IPS DF 6.9 (cell line): ENCODE data around the gene FLOT2.
"Not testable (repeated sequence)": the region's sequence is repeated elsewhere in the genome, so short reads cannot be mapped to it uniquely, and the experiment has no call there.

ENCODE experiments used
- DNase-seq: peaks from one replicate; pipeline ENCODE4 v3.0.0-alpha.2; 2013; ENCODE audit warnings: low read depth, low spot score
- H3K27ac ChIP-seq: one replicate; pipeline ENCODE4 v1.5.1; 2013; ENCODE audit warnings: low read length, control low read depth
- H3K27me3 ChIP-seq: 2 replicates; pipeline ENCODE4 v1.6.1; 2013; ENCODE audit warnings: mild to moderate bottlenecking, low read length; ENCODE audit not compliant: control insufficient read depth, insufficient read depth
- H3K36me3 ChIP-seq: 2 replicates; pipeline ENCODE4 v1.6.1; 2013; ENCODE audit warnings: low read length; ENCODE audit not compliant: control insufficient read depth, insufficient read depth
- H3K4me1 ChIP-seq: 2 replicates; pipeline ENCODE4 v1.6.1; 2013; ENCODE audit warnings: low read length; ENCODE audit not compliant: control insufficient read depth, insufficient read depth
- H3K4me3 ChIP-seq: 2 replicates; pipeline ENCODE4 v1.5.1; 2013; ENCODE audit warnings: mild to moderate bottlenecking, low read length
- H3K9me3 ChIP-seq: 2 replicates; pipeline ENCODE4 v1.6.1; 2013; ENCODE audit warnings: low read length, inconsistent platforms; ENCODE audit not compliant: control insufficient read depth, insufficient read depth
- WGBS: extraction: QIAGEN DNeasy Blood & Tissue Kit; methylation state at CpG from one replicate; pipeline ENCODE4 v1.1.7; 2013; ENCODE audit warnings: mixed read lengths, missing lambda C conversion rate; ENCODE audit not compliant: insufficient read length, insufficient coverage; 5-methylcytosine and 5-hydroxymethylcytosine counted together

Gene FLOT2

DNA sequence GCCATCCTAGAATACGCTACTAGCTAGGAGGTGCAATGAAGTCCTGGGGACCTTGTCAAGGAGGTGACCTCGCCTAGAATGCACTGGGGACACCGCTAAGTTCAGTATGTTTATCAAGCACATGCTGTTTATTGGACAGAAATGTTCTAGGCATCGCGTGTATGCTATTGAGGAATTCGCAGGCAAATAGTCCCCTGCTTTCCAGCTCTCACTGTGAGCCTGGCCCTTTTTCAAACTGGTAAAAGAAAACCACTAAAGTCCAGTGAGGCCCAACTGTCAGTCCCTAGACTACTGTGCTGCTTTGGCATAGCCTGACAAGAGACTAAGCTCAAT, 53.8 kb downstream of the FLOT2 start:
- WGBS: no CpG with 5 or more reads among the region's 6 CpGs
- no peak for DNase-seq
- H3K27ac ChIP-seq: no peak overlapping the region

GRCh38 chr17:28842282-28843012, 55.1 kb downstream of the FLOT2 start, which contains the start of gene FAM222B:
Gene FAM222B (minus strand): TSS chr17:28842790. CDS start chr17:28766667, 76,123 bp downstream.
- WGBS: no CpG with 5 or more reads among the region's 44 CpGs

More for the DNA sequence above, 53.8 kb downstream of the FLOT2 start:
- Histone ChIP-seq H3K27me3 (no peaks in the 10 kb centered on the region), H3K36me3 (no peaks in the 10 kb centered on the region), H3K9me3 (0 out of 2 replicates have a peak, but pooled peaks cover 1% of the 10 kb centered on the region), H3K4me3 (no peak overlapping the region), H3K4me1 (no peaks in the 10 kb centered on the region)

DNA sequence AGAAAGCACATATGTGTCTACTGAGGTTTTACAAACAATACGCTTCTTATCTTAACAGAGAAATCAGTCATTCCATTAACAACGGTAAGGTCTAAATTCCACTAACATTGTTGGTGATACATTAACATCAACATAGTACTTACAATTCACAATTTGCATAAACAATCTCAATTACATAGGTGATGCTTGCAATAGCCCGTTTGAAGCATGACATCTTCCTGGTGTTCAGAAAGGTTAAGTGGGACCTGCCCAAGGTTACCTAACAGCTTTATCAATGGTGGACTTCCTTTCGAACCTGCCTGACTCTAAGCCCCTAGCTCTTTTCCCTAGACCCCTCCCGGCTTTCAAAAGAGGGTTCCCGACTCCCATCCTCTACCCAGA, 55.6 kb downstream of the FLOT2 start:
- Histone ChIP-seq H3K36me3 (no peaks in the 10 kb centered on the region), H3K4me1 (no peaks in the 10 kb centered on the region), H3K27ac (no peak overlapping the region), H3K27me3 (no peaks in the 10 kb centered on the region), H3K9me3 (0 out of 2 replicates have a peak, but pooled peaks cover 1% of the 10 kb centered on the region), H3K4me3 (peak overlapping the region; percentile 89)
- no peak for DNase-seq
- WGBS: no CpG with 5 or more reads among the region's 6 CpGs

More at GRCh38 chr17:28842282-28843012, 55.1 kb downstream of the FLOT2 start, which contains the start of gene FAM222B:
- peak; percentile 75 for DNase-seq
- H3K4me1 ChIP-seq: no peaks in the 10 kb centered on the region
- H3K4me3 ChIP-seq: peak within 1 kb of the TSS; percentile 89
- H3K27ac ChIP-seq: no peak within 1 kb of the TSS
- no peaks in the 10 kb centered on the region for H3K27me3 ChIP-seq
- 0 out of 2 replicates have a peak, but pooled peaks cover 1% of the 10 kb centered on the region for H3K9me3 ChIP-seq
- H3K36me3 ChIP-seq: no peaks in the 10 kb centered on the region

DNA sequence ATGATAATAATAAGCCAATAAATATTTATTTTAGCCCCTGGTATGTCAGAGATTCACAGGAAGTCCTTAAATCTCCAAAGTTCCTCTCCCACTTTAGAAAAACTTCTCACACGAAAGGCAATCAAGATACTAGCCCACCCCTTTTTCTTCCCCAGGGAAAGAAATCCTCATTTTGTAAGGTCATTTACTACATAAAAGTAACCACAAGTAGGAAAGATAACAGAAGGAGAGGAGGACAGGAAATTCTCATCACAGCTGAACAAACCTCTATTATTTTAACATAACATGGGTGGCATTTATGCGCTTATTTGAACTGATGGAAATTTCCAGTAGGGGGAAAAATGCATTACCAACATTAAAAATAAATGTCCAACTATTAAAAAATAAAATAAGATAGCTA, 58.3 kb downstream of the FLOT2 start:
- DNase-seq: no peak
- no peak overlapping the region for H3K27ac ChIP-seq
- H3K9me3 ChIP-seq: 0 out of 2 replicates have a peak, but pooled peaks cover 1% of the 10 kb centered on the region
- H3K27me3 ChIP-seq: no peaks in the 10 kb centered on the region
- WGBS: no CpG with 5 or more reads among the region's 2 CpGs
- H3K4me1 ChIP-seq: no peaks in the 10 kb centered on the region
- no peak overlapping the region for H3K4me3 ChIP-seq
- no peaks in the 10 kb centered on the region for H3K36me3 ChIP-seq

GRCh38 chr17:28836541-28836940, 61.0 kb downstream of the FLOT2 start:
- DNase-seq, H3K4me3 ChIP-seq, H3K36me3 ChIP-seq, H3K4me1 ChIP-seq, H3K9me3 ChIP-seq, H3K27ac ChIP-seq, H3K27me3 ChIP-seq: not testable (repeated sequence)
- WGBS: no CpG with 5 or more reads among the region's 10 CpGs

GRCh38 chr17:28834420-28834819, 63.1 kb downstream of the FLOT2 start:
- Histone ChIP-seq H3K4me3 (no peak overlapping the region), H3K9me3 (no peaks in the 10 kb centered on the region), H3K27me3 (no peaks in the 10 kb centered on the region), H3K27ac (no peak overlapping the region), H3K4me1 (no peaks in the 10 kb centered on the region), H3K36me3 (no peaks in the 10 kb centered on the region; the same call in 1 of the 2 replicates)
- no CpG with 5 or more reads among the region's 1 CpG for WGBS
- DNase-seq: no peak
